GM19099 (cell line): ENCODE measurements around the gene DNAJC4.
A peak's percentile ranks its signal among the peaks of the same experiment; 100 is the strongest.

Experiments used
- POLR2A ChIP-seq: IDR thresholded peaks from 3 replicates; pipeline ENCODE4 v1.6.1; 2011; ENCODE audit warnings: low read depth; ENCODE audit not compliant: insufficient read length; ENCODE audit errors: extremely low read depth

The DNAJC4 gene

GRCh38 chr11:64243236-64243854 lies 13.0 kb downstream of the DNAJC4 start:
- TF ChIP-seq POLR2A, result no peak

- no peak for TF ChIP-seq POLR2A
Measured at GRCh38 chr11:64244107-64244506, 13.8 kb downstream of the DNAJC4 start.

- peak; percentile 13 for TF ChIP-seq POLR2A
Measured at GRCh38 chr11:64244966-64245365, 14.6 kb downstream of the DNAJC4 start.

- TF ChIP-seq POLR2A, result no peak
Measured at GRCh38 chr11:64245401-64245796, 15.1 kb downstream of the DNAJC4 start.

GRCh38 chr11:64245797-64246620 lies 15.7 kb downstream of the DNAJC4 start:
- peak; percentile 1 for TF ChIP-seq POLR2A

- TF ChIP-seq POLR2A, result peak; percentile 4
Measured at GRCh38 chr11:64246621-64246870, 16.2 kb downstream of the DNAJC4 start.

DNA sequence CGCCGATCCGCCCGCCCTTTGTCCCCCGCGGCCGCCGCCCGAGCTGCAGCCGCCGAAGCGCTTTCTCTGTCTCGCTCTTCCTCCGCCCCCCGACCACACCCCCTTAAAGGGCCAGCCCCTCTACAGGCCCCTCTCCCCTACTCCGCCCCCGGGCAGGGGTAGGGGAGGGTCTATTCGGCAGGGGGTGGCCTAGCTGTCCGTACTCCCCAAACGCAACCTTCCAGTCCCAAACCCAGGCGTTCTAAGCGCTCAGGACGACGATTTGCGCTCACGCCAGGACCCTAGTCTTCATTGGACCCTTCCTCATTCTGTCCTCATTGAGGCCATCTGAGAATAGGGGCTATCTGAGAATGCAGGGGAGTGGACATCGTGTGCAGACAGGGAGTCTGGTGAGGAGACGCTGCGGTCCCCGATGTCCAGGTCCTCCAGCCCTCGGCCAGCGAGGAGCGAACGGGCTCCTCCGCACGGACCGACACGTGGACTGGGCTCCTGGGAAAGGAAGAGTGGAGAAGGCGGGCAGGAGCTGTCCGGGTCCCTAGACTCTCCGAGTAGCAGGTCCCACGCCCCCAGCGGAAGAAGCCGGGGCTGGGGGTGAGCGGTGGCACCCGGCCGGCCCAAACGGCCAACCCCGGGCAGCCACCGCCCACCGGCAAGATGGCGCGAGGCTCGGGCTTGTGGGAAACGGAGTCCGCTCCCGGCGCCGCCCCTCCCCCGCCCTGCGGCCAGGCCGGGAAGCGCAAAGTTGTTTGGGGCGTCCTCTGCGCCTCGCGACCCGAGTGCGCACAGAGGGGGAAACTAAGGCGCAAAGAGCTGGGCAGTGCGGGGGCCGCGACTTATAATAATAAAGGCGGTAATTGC lies 16.8 kb downstream of the DNAJC4 start, which contains the start of gene PPP1R14B:
PPP1R14B (minus strand) TSS at position 73 of the 858 bp plus-strand sequence. CDS start 270 bp downstream, outside the sequence.
- peak; percentile 24 for TF ChIP-seq POLR2A

DNA sequence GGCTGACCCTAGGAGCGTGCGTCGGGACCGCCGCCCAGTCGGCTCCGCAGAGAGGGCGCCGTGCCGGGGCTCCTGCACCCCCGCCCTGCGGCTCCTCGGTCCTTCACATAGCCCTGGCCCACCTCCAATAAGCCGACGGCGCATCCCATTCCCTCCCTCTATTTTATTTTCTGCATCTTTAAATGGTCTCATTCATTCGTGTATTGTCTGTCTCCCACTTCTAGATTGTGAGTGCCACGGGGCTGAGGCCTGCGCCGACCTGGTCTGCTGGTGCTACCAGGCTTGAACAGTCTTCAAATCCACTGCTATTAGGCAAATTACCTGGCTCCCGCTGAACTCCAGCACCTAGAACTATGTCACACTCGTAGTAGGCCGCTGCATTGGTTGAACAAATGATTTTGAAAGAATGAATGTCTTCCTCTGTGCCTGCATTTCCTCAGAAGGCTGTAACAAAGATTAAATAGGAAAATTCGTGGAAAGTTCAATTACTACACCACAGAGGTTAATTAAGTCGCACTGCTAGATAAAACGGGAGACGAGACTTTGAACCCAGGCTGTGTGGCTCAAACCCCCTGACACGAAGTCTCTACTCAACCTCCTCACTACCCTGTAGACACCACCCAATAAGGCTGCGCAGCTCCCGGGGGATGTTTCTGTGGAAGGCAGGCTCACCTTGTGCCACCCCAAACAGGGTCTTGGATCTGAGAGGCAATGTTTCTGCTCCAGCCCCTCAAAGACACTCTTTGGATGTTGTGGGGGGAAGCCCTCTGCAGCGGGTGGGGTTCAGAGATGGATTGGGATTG lies 17.6 kb downstream of the DNAJC4 start:
- TF ChIP-seq POLR2A, result no peak

- TF ChIP-seq POLR2A, result no peak
Measured at GRCh38 chr11:64248578-64248977, 18.2 kb downstream of the DNAJC4 start.

DNA sequence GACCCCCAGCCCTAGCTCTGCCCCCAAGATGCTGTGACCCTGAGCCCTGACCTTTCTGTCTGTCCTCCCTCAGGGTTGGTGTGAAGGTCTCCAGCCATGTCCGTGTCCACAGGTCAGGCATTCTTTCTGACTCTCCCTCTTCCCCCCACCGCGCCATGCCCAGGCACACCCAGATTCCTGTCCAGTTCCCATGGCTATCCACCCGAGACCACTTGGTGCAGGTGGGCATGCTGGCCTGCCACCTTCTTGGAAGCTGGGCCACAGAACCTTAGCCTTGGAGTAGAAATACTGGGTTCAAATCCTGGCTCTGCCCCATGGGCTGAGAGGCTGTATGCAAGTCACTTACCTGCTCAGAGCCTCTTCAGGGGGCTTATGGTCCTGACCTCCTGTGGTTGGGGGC lies 18.7 kb downstream of the DNAJC4 start:
- TF ChIP-seq POLR2A, result no peak

GRCh38 chr11:64249563-64250414 lies 19.4 kb downstream of the DNAJC4 start:
- TF ChIP-seq POLR2A, result no peak

GRCh38 chr11:64250415-64251015 lies 20.2 kb downstream of the DNAJC4 start:
- TF ChIP-seq POLR2A, result no peak

DNA sequence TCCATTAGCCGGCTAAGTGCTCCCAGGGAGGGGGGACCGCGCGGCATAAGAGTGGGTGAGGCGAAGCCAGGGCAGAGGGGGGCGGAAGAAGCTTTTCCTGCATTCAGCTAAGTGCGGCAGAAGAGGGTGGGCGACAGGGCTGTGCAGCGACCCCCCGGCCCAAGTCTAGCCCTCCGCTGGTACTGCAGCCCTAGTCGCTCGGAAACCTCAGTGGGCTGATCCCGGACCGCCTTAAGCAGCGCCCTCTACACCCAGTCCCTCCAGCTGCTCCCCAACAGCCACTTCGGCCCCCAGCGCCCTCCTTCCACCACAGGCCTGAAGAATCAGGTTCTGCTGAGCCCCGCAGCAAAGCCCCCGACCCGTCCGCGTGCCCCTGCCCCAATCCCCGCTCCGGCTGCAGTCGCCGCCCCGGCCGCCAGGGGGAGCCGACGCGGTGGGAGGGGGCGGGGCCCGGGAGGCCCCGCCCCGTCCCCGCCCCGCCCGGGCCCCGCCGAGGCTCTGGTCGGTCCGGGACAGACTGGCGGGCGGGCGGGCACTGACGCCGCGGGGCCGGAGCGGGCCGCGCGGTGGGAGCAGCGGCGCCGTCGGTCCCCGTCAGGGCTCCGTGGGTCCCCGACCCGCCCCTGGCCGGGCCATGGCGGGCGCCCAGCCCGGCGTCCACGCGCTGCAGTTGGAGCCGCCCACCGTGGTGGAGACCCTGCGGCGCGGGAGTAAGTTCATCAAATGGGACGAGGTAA lies 20.8 kb downstream of the DNAJC4 start, which contains the start of gene PLCB3:
PLCB3 (plus strand) TSS at position 515 of the 737 bp plus-strand sequence; CDS start at position 635, 120 bp downstream.
- peak; percentile 48 for TF ChIP-seq POLR2A
